Pancreas (tissue), 10 donors: ENCODE results near the gene OVOL2. TPM values are rescaled to one million over a fixed set of nuclear protein-coding genes. Genes with fewer than 3 reads are reported as not detected.
"Not testable (repeated sequence)": the region's sequence is repeated elsewhere in the genome, so short reads cannot be mapped to it uniquely, and the experiment has no call there.

ENCODE experiments used
- ATAC-seq, 4 donors: fragments of 200-7000 bp; cut with Tn5 transposase; one replicate each; pipeline versions ENCODE4 v1.8.0 to v1.9.1; 2020; ENCODE audit warnings: mild to moderate bottlenecking in 4 of 4, moderate library complexity in 4 of 4
- DNase-seq, 6 donors: peaks; one replicate each; pipeline ENCODE4 v3.0.0-alpha.2; 2020
- FAIRE-seq: peaks from 2 replicates; lab custom pipeline; 2012; peaks lifted over from hg19 to GRCh38; lab: Jason Lieb, UNC
- H3K27ac ChIP-seq, 4 donors: fragments of 200-600 bp; sonication (generic); 1 replicate in 3 of 4; 2 replicates in 1 of 4; pipeline versions ENCODE4 v1.5.0 to v1.8.0; 2020
- H3K27me3 ChIP-seq, 4 donors: fragments of 200-600 bp; one replicate each; pipeline ENCODE4 v1.8.0; 2021
- H3K36me3 ChIP-seq, 3 donors: fragments of 200-600 bp; sonication (generic) in 1 of 3; one replicate each; pipeline versions ENCODE4 v1.5.0 to v1.8.0; 2020 to 2021
- H3K4me1 ChIP-seq, 3 donors: fragments of 200-600 bp; one replicate each; pipeline ENCODE4 v1.8.0; 2021
- H3K4me3 ChIP-seq, 4 donors: fragments of 200-600 bp; sonication (generic) in 2 of 4; one replicate each; pipeline versions ENCODE4 v1.5.0 to v1.8.0; 2020 to 2021
- H3K9me3 ChIP-seq, 4 donors: fragments of 200-600 bp; one replicate each; pipeline ENCODE4 v1.8.0; 2021
- CTCF ChIP-seq, 4 donors: fragments of 200-600 bp; sonication (generic) in 3 of 4; IDR thresholded peaks; one replicate each; pipeline versions ENCODE4 v1.5.0 to v1.8.0; 2021; ENCODE audit warnings: antibody characterized with exemption in 4 of 4
- WGBS, 2 donors: extraction: QIAGEN DNeasy Blood & Tissue Kit; methylation state at CpG; one replicate each; pipeline ENCODE4 v1.1.7; 2013; 5-methylcytosine and 5-hydroxymethylcytosine counted together
- intact Hi-C, 3 donors: fragments of 100-400 bp; cut with DNase I; formaldehyde crosslinking; loops; one replicate each; pipeline versions ENCODE4 v1.11.1 to v1.14.2; 2022
- polyA plus RNA-seq, 2 donors: library from polyadenylated mRNA; stranded (reverse); fragments of 200-250 nt; gene quantifications; one replicate each; pipeline ENCODE4 v1.2.3, GENCODE V29; 2013
- total RNA-seq, 6 donors: library from RNA; stranded (reverse); fragmentation: NEBNext Ultra II Directional in 4 of 6; extraction: Animal tissue kit (Norgen Biotek cat#: 25700) in 4 of 6; gene quantifications; one replicate each; pipeline versions ENCODE4 v1.2.1 to v1.2.4, GENCODE V29; 2021 to 2023
- donor health status: healthy with polysubstance abuse.
- donor health status: DM: no; HTN: no; CAD: no; lungs with moderate emphysema.
- donor health status: DM: no; HTN: no; CAD: no.
- donor health status: control.
- donor health status: control.
- donor health status: Bipolar disorder and iron deficiency.
- donor health status: DM: yes; HTN: yes; CAD: no.
- donor health status: DM: no; HTN: no; CAD: no.
- donor health status: DM: no; HTN: no; CAD: no.
- donor health status: DM: yes; HTN: yes; CAD: no.

Gene OVOL2
- total and polyA plus RNA-seq, 8 donors, result 4.2 to 7.9 (median 4.9) TPM

- Histone ChIP-seq H3K9me3 (no peaks in the 10 kb centered on the region), H3K36me3 (no peaks in the 10 kb centered on the region), H3K4me3 (no peak overlapping the region), H3K4me1 (no peaks in the 10 kb centered on the region), H3K27me3 (no peaks in the 10 kb centered on the region), H3K27ac (no peak overlapping the region)
- FAIRE-seq (no peak), DNase-seq (no peak), ATAC-seq (no peak)
- intact Hi-C loops, result no loop called here
- no peak for TF ChIP-seq CTCF (IDR thresholded peaks at IDR 0.05)
- WGBS, 2 donors, result 56 to 73% methylated on average over 10 of the region's 10 CpGs
Measured at GRCh38 chr20:18093388-18093787, 35.7 kb upstream of the OVOL2 start.

- Histone ChIP-seq H3K27ac (no peak overlapping the region), H3K36me3 (no peaks in the 10 kb centered on the region), H3K9me3 (no peaks in the 10 kb centered on the region), H3K27me3 (no peaks in the 10 kb centered on the region), H3K4me3 (no peak overlapping the region), H3K4me1 (no peaks in the 10 kb centered on the region)
- intact Hi-C loops, result no loop called here
- no peak for FAIRE-seq
- DNase-seq, result no peak
- no peak for TF ChIP-seq CTCF (IDR thresholded peaks at IDR 0.05)
- 70 to 83% methylated on average over 8 of the region's 8 CpGs for WGBS, 2 donors
- ATAC-seq, result peak in 1 of 4 donors; percentile 38
Measured at GRCh38 chr20:18092890-18093289, 35.2 kb upstream of the OVOL2 start.

- H3K9me3 ChIP-seq, result no peaks in the 10 kb centered on the region
- no peaks in the 10 kb centered on the region for H3K36me3 ChIP-seq
- DNase-seq (no peak), ATAC-seq (peak in 1 of 4 donors; percentile 46), FAIRE-seq (no peak)
- intact Hi-C loops, result no loop called here
- no peak for TF ChIP-seq CTCF (IDR thresholded peaks at IDR 0.05)
- no peak overlapping the region for H3K27ac ChIP-seq
- no peaks in the 10 kb centered on the region for H3K4me1 ChIP-seq
- 59 to 60% methylated on average over 7 of the region's 7 CpGs for WGBS, 2 donors
- no peak overlapping the region for H3K4me3 ChIP-seq
- no peaks in the 10 kb centered on the region for H3K27me3 ChIP-seq
Measured at GRCh38 chr20:18091623-18092022, 33.9 kb upstream of the OVOL2 start.

- Histone ChIP-seq H3K4me3 (no peak overlapping the region), H3K27me3 (no peaks in the 10 kb centered on the region), H3K36me3 (no peaks in the 10 kb centered on the region), H3K4me1 (no peaks in the 10 kb centered on the region), H3K9me3 (no peaks in the 10 kb centered on the region), H3K27ac (no peak overlapping the region)
- ATAC-seq (no peak), DNase-seq (no peak), FAIRE-seq (no peak)
- intact Hi-C loops, result no loop called here
- no peak for TF ChIP-seq CTCF (IDR thresholded peaks at IDR 0.05)
- WGBS, 2 donors, result 89 to 90% methylated on average over 10 of the region's 10 CpGs
Measured at GRCh38 chr20:18090477-18090876, 32.8 kb upstream of the OVOL2 start.

GRCh38 chr20:18090044-18090443 lies 32.3 kb upstream of the OVOL2 start:
- Histone ChIP-seq H3K36me3 (no peaks in the 10 kb centered on the region), H3K27ac (no peak overlapping the region), H3K27me3 (no peaks in the 10 kb centered on the region), H3K4me3 (no peak overlapping the region), H3K9me3 (no peaks in the 10 kb centered on the region), H3K4me1 (no peaks in the 10 kb centered on the region)
- no peak for FAIRE-seq
- TF ChIP-seq CTCF (IDR thresholded peaks at IDR 0.05), result no peak
- intact Hi-C loops, result no loop called here
- no peak for DNase-seq
- no peak for ATAC-seq
- 42 to 46% methylated on average over 3 of the region's 3 CpGs for WGBS, 2 donors

GRCh38 chr20:18088841-18089240 lies 31.1 kb upstream of the OVOL2 start:
- H3K4me1 ChIP-seq, H3K27ac ChIP-seq, H3K27me3 ChIP-seq, intact Hi-C loops, H3K4me3 ChIP-seq, DNase-seq, FAIRE-seq, H3K36me3 ChIP-seq, ATAC-seq, H3K9me3 ChIP-seq: not testable (repeated sequence)
- 83 to 85% methylated on average over 11 of the region's 11 CpGs for WGBS, 2 donors

GRCh38 chr20:18088298-18088697 lies 30.6 kb upstream of the OVOL2 start:
- H3K9me3 ChIP-seq, H3K27me3 ChIP-seq, ATAC-seq, H3K4me1 ChIP-seq, H3K27ac ChIP-seq, FAIRE-seq, H3K36me3 ChIP-seq, intact Hi-C loops, DNase-seq, H3K4me3 ChIP-seq: not testable (repeated sequence)
- WGBS, 2 donors, result 66 to 84% methylated on average over 3 of the region's 3 CpGs
